GM21381 (cell line): ENCODE data around the gene AREG.

Experiments
- ATAC-seq: cut with Tn5 transposase; IDR thresholded peaks from one replicate; pipeline ENCODE4 v1.9.1; 2021; ENCODE audit warnings: mild to moderate bottlenecking, moderate library complexity; ENCODE audit not compliant: unreplicated experiment

Gene AREG

DNA sequence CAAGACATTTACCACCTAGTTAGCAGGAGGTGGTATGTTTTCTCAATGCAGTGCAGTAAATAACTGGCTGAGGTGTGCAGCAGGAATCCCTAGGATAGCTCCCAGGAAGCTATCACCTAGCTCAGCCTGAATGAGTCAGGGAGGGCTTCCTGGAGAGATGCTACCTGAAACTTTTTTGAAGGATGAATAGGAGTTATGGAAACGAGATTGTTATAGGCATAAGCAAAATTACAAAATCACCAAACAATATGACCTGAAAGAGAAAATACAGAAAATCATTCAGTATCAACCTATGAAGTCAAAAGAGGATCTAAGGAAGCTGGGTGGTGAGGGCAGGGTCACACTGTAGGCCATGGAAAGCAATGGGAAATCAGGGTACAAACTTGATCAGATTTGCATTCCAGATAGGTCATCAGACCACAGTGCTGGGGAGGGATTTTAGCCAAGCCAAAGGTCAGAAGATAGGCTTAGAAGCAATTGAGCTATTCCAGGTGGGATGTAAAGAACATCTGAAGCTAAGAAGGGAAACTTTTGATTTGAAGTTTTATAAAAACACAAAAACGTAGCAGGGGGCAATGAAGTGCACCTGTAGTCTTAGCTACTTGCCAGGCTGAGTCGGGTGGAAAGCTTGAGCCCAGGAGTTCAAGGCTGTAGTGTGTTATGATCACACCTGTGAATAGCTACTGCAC, 11.3 kb downstream of the AREG start:
- no peak for ATAC-seq

DNA sequence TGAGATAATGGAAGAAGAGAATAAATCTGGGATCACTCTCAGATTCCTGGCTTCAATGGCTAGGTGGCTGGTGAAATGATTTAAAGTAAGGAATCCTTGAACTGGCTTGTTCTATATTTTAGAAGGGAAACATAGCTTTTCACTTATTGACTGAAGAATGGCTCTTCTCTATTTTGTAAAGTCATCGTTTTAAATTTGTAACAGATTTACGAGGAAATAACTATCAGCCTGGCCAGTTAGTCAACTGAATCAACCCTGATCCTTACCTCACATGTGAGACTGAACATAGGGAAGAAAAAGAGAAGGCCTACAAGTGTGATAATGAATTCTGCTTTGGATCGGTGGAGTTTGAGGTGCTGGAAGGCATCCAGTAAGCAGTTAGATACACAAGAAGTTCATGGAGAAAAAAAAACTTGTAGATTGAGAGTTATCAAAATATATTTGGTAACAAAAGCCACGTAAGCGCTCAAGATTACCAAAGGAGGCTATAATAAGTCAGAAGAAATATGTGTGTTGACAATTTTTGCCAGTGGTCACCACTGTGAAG, 12.0 kb downstream of the AREG start:
- ATAC-seq, result no peak

DNA sequence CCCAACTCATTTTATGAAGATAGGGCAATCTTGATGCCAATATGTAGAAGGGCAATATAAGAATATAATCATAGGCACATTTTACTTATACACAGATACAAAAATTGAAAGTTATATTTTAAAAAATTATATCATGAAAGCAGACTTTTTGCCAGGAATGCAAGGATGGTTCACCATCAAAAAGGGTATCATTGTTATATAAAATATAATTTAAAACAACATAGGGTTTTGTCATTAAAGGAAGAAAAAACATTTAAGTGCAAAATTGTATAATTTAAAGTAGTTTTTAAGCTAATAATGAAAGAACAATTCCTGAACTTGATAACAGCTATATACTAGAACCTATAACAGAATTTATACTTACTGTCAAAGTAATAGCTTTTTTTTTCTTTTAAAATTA, 15.9 kb downstream of the AREG start:
- no peak for ATAC-seq

DNA sequence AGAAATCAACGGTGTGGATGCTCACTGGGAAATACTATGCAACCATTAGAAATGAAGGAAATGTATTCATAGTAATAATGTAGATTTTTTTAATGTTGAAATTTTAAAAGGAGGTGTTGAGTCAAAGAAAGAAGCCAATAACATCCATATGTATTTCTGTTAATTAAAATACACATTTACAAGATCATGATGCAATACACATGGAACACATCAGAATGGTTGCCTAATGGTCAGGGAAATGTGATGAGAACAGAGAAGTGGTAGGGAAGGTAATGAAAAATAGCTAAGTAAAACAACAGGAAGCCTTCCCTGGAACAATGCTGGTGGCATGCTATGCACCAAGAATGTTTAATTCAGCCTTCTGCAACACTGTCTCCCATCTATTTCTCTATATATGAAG, 18.2 kb downstream of the AREG start:
- ATAC-seq, result no peak

DNA sequence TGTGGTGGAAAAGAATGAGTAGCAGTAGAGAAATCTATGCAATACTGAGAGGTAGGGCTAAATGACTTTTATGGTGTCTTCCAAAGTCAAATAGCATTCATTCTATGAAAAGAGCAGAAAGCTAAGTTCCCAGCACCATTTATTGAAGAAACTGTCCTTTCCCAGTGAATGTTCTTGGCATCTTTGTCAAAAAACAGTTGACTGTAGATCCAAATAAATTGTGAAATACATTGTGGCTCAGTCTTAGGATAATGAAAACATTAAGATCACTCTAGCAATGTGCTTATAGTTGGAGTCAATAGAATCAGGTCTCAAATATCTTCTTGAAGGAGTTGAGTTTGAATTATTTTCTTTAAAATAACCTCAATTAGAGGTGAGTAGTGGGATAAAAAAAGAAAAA, 19.4 kb downstream of the AREG start:
- ATAC-seq, result no peak

DNA sequence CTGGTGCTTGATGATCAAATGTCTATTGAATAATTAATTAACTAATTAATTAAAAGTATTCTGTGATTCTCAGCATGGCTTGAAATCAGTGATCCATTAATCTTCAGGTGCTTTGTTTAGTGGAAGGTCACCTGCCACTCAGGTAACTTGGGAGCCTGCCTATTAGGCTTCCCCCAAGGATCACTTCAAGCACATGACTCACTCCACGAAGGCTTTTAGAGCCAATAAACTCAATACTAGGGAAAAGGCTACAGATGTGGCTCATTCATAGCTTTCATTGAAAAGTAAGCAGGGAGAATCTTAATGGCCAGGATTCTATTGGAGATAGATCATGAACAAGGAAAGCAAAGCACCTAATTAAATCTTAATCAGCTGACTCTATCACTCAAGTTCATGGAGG, 21.3 kb downstream of the AREG start:
- no peak for ATAC-seq

DNA sequence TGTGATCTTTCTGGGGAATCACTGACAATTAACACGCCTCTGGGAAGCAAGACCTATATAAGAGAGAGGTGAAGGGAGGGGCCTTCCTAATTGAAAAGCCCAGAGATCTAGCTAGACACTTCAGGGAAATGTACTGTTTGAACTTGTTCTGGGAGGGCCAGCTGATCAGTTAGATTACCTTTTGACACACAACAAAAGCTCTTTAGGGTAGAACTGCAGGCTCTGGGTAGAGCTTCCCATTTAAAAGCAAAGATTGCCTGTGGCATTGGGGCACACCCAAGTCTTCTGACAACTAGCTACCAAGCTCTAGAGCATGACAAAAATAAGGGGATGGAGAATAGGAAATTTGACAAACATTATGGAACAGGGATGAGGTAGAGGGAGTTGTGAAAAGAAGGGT, 26.3 kb downstream of the AREG start:
- ATAC-seq, result no peak

DNA sequence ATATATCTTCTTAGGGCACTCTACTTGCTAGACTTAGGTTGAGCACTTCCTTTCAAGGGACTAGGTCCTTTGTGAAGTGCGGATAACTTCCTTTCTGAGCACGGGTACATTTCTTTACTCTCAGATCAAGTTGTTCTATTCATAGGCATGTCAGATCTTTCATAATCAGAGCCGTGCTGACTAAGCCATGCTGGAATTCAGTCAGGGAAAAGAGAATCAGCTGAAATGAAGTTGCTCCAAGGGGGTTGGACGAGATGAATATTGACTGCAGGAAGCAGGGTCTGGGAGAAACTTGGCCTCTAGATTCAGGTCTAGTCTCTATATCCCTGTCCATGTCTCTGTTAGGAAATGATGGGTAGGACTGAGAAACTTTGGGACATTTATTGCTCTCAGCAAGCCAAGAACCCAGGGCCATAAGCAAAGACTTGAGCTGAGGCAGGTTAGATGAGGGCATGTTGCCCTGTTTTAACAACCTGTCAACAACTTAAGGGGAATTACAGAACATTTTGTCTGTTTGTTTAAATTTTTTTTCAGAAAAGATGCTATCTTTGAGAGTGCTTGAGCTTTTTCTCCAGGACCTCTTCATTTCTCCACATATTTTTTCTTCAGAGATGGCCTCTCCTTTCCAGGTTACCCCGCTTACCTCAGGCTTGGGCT, 28.3 kb downstream of the AREG start:
- no peak for ATAC-seq

DNA sequence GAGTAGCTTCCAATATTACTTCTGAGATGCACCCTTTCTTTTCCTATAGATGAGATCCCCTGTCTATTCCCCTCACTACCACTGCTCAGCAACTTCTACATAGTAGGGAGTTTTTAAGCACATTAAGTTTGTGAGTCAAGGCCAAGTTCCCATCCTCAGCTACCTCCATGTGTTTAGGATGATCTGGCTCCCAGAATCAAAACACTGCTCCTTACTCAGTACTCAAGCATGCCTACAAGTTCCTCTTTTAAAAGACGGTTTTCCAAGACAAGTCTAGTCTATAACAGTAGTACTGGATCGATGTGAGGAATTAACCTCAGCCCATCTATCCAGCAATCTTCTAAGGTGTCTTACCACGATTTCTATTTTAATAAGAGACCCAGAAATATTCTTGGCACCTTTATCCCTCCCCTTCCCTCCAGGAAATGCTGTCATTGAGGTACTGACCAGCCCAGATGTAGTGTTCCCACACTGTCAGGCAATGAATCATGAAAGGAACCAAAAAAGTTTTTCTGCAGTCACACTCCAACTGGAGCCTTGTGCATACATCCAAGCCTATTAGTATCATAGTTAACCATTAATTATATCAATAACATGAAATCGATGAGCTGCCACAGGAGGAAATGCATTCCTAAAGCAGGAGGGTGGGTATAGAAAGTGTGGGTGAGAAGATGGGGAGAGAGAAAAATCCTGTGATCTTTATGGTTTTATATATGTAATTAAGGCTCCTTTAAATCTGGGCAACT, 29.6 kb downstream of the AREG start:
- ATAC-seq, result no peak

DNA sequence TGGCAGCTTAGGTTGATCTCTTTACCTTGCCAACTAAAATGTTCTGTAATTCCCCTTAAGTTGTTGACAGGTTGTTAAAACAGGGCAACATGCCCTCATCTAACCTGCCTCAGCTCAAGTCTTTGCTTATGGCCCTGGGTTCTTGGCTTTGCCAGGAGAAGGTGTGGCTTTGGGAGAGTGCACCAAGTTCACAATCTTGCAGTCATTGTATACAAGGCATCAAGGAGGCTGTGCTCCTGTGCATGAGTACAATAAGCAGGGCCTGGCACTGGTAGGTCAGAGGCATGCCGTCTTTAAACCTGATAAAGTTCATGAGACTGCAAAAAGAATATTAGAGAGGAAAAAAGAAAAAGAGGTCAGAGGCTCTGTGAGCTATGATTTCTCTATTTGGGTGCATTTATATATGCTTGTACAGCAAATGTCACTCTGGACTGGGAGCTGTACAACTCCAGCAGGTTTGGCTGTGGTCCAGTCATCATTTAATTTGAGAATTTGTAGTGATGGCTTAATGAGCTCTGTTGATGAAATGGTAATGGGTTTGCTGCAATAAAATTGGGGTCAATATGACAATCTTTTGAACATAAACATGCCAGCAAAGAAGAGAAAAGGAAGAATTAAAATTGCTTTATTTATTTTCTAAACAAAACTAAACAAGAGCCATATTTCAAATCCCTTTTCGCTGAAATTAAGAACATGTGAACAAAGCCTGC, 30.3 kb downstream of the AREG start:
- no peak for ATAC-seq

DNA sequence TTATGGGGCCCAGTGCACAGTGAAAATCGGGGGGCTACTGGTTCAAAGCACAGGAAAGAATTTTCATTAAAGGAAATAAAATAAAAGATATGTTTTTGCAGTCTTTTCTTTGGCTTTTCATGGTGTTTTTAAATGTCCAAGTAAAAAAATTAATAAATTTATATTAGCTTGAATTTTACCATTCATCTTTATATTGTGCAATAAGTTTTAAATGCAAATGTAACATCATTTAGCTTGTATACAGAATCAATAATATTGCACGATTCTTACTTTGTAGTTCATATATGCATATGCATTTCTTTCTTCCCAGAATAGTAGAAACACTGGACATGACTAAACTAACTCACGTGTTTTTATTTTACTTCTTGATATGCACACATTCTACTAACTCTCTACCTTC, 31.0 kb downstream of the AREG start:
- no peak for ATAC-seq

DNA sequence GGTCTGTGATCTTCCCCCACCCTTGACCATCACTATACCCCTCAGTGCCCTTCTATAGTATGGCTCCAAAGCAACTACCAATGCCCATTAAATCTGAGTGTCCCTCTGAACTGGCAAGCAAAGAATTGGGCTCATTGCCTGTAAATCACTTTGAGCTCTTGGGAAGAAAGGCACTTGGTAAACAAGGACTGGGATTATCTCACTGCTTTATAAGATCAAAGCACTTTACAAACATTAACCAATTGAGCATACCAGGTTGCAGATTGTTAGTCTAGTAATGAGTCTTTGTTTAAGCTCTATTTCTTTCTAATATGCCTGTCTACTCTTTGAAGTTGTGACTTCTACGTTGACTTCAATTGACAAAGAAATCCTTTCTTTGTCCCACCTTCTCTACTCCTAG, 34.1 kb downstream of the AREG start:
- ATAC-seq, result no peak

DNA sequence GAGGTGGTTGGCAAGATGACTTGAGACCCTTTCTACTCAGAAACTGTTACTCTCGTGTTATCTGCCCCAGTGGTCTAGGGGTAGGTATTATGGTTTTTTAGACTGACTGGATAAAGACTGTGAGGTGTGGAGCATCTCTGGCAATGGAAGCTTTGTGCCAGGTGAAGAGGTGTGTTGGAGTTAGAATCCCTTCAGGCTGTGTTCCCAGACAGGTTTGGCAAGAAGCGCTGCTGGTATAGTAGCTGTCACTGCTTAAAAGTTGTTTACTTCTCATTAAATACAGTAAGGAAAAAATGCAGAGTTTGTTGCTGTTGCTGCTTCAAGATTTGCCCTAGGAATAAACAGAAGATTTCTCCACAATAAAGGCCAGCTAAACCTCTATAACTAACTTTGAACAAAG, 35.3 kb downstream of the AREG start:
- ATAC-seq, result no peak

DNA sequence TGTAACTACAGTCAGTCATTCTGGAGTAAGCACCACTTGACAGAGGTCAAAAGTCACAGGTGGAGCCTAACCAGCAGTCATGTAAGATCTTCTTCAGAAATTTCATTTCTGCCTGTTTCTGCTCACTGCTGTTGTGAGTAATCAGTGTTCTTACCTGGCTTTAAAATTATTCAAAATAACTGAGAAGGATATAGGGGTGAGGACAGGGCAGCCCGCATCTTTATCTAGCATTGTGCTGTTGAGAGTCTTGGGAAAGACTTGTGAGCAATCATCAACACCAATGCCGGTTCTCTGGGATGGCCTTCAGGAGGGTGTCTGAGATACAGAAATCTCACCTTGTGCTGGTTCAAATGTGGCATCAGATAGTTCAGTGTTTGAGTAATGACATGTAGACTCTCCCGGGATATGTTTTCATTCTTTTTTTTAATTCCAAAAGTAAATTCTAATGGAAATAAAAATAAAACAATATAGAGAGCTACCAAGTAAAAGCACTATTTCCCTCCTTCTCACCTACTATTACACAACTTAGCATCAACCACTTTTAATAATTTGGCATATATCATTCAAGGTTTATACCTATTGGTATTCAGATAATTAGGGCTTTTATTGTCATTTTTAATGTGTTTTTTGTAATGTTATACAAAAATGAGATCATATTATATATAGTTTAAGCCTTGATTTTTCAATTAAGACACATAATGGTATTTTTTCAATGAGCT, 37.1 kb downstream of the AREG start:
- no peak for ATAC-seq

DNA sequence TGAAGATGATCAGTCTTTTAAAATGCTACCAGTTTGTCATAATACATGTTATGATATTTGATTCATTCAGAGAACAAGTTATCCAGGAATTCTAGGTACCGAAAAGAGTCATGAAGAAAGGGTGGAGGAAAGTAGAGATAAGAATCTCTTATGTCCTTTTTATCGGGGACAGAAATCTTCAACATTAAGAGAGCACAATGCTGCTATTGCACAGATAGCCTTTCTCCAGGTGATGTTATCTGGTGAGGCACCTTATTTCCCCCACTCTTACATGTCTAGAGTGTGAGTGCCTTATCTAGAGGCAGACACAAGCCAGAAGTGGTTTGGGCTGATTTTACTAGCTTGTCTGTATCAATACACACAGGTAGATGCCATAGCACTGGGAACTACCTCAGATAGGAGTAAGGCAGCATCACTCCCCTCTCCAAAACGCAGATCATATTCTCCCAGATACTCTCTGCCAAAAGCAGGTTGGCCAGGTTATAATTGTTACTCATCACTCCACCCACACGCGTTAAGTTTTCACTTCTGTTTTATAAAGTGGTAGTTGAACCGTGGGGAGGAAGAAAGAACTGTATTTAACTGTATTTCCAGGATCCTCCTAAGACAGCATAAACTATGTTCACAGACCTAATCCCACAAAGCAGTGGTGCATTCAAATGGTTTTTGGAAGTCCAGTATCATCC, 38.4 kb downstream of the AREG start:
- ATAC-seq, result no peak

DNA sequence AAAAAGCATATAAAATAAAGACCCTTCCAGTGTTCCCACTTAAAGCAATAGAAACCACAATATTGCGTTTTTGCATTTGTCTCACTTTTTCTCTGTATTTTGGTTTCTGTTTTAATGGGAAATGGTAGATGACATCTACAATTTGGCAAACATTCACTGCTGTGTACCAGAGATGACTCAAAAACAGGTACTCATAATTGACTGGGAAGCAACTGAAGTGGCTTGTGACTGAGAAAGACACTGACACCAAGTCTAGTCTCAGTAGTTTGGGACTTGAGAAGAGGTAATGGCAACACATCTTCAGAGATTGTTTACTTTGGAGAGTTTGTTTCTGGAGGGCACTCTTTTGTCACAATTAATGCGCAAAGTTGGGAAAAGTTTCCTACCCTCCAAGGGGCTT, 42.0 kb downstream of the AREG start:
- ATAC-seq, result no peak

DNA sequence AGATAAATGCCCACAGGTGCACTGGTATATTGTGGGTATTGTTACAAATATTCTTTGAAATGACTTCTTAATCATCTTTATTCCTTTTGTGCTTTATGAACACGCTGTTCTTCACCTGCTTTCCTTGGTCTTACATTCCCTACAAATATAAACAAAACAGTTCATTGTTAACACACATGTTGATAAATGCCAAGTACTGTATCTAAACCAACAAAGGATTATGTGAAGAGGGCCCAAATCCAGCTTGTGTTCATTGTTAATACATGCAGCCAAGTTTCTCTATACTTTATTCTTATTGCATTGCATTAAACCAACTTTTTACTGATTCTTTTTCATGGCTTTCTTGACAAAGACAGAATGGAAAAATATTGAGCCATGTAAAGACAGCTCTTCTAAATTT, 42.8 kb downstream of the AREG start:
- no peak for ATAC-seq

DNA sequence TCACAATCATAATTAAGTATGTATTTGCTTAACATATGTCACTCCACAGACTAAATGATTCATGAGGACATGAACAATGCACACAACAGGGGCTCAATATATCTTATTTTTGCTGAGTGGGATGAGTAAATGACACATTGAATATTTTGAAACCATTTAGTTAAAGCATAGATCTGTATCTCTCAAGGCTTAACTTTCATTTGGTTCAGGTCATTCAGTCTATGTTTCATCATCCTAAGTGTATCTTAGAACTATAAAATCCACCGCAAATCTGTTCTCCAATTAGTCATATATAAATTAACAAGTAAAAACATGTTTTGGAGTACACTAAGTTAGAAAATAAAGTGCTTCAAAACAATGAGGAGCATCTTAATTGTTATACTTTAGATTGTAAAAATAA, 45.8 kb downstream of the AREG start:
- ATAC-seq, result no peak

DNA sequence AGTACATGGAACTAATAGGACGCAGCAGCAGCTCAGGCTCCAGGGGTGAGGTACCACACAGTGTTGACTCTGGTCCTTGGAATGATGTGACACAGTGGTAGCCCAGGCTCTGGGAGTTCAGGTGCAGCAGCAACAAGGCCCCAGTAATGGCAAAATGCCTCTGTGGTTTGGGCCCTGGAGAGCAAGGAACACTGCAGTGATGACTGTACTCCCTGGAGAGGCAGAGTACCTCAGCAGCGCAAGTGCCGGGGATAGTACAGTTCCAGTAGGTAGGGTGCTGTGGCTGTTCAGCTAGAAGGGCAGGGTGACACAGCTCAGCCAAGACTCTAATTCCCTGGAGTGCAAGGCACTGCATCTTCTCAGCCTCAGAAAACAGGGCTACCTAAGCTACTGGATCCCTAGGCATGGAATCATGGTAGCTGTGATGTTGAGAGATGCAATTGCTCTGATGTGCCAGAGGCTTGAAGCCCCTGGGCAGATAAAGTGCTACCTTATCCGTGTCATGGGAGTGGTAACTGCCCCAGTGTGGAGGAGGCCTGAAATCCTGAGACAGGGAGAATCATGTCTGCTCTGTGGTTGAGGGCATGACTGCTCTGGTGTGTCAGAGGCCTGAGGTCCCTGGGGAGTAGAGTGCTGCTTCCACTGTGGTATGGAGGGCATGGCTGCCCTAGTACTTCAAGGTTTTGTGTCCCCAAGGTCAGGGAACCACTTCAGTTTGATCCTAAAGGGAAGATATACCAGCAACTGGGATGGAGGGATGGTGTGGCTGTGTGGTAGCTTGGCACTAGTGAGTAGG, 55.2 kb downstream of the AREG start:
- no peak for ATAC-seq
